HTERT RPE-1 (cell line): ENCODE results near the gene TMTC2.

Experiments used
- in situ Hi-C: fragments of 300-500 bp; cut with MboI; formaldehyde crosslinking; loops from 4 replicates; pipeline ENCODE4 v1.14.3; 2020; ENCODE audit warnings: low sequenced_read_pairs

TMTC2 gene

GRCh38 chr12:83121897-83122622 is 435.4 kb downstream of the TMTC2 start:
- in situ Hi-C loops, result no loop called here

- in situ Hi-C loops, result no loop called here
Measured at GRCh38 chr12:83122623-83122934, 435.9 kb downstream of the TMTC2 start.

- in situ Hi-C loops, result no loop called here
Measured at GRCh38 chr12:83123039-83123438, 436.3 kb downstream of the TMTC2 start.

DNA sequence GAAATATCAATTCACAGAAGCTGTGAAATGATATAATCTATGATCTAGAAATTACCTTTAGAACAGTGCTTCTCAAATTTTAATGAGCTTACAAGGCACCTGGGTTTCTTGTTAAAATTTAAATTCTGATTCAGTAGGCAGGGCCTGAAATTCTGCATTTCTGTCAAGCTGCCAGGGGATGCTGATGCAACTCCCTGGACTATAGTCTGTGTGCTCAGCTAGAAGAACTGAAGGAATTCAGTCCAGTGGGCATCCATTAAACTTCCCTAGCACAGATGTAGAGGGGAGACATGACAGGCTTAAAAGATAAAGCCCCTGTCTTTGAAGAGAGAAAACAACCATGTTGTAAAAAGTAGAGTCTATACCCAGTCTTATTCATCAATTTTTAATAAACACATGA is 441.8 kb downstream of the TMTC2 start:
- in situ Hi-C loops, result no loop called here

- in situ Hi-C loops, result no loop called here
Measured at GRCh38 chr12:83130178-83130577, 443.5 kb downstream of the TMTC2 start.

- in situ Hi-C loops, result no loop called here
Measured at GRCh38 chr12:83132360-83132759, 445.7 kb downstream of the TMTC2 start.

GRCh38 chr12:83136411-83136810 is 449.7 kb downstream of the TMTC2 start:
- in situ Hi-C loops, result no loop called here

DNA sequence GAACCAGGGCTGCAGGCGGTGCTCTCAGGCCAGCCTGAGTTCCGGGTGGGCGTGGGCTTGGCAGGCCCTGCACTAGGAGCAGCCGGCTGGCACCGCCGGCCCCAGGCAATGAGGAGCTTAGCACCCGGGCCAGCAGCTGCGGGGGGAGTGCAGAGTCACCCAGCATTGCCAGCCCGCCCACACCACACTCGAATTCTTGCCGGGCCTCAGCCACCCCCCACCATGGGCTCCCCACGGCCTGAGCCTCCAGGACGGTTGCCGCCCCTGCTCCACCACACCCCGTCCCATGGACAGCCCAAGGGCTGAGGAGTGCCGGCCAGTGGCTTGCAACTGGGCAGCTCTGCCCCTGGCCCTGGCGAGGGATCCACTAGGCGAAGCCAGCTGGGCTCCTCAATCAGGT is 453.4 kb downstream of the TMTC2 start:
- in situ Hi-C loops, result no loop called here

- in situ Hi-C loops, result no loop called here
Measured at GRCh38 chr12:83141460-83141994, 454.8 kb downstream of the TMTC2 start.

- in situ Hi-C loops, result no loop called here
Measured at GRCh38 chr12:83142914-83143313, 456.2 kb downstream of the TMTC2 start.

- in situ Hi-C loops, result no loop called here
Measured at GRCh38 chr12:83143950-83144349, 457.2 kb downstream of the TMTC2 start.

DNA sequence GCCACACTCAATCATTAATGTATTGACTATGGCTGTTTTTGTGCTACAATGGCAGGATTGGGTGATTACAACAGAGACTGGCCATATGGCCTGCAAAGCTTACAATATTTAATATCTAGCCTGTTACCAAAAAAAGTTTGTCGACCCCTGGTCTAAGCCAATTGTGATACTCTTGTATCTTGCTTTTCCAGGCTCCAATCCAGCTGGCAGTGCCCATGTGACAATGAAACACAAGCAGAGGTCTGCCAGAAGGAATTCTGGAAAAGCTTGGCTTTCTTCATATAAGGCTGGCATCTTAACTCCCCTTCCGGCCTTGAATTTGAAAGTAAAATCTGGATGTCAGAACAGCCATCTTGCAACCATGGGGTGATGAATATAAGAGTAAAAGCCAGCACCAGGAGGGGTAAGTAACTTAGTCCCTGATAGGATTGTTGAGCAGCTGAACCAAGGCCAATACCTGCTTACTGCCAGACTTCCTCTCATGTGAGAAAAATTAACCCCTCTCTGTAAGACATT is 458.7 kb downstream of the TMTC2 start:
- in situ Hi-C loops, result no loop called here

DNA sequence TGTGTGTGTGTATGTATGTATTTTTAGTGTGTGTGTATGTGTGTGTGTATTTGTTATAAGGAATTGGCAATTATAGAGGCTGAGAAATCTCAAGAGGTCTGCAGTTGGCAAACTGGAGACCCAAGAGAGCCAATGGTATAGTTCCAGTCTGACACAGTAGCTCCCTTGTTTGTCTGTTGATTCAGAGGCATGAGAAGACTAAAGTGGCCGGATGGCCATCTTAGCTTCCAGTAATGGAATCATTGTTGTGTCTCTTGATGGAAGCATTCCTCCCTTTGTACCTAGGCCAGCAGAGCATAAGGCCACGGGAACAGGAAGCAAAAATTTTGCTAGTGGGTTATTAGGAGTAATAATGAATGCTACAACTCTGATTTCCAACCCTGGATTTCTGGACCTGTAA is 460.6 kb downstream of the TMTC2 start:
- in situ Hi-C loops, result no loop called here

- in situ Hi-C loops, result no loop called here
Measured at GRCh38 chr12:83149987-83150386, 463.3 kb downstream of the TMTC2 start.

DNA sequence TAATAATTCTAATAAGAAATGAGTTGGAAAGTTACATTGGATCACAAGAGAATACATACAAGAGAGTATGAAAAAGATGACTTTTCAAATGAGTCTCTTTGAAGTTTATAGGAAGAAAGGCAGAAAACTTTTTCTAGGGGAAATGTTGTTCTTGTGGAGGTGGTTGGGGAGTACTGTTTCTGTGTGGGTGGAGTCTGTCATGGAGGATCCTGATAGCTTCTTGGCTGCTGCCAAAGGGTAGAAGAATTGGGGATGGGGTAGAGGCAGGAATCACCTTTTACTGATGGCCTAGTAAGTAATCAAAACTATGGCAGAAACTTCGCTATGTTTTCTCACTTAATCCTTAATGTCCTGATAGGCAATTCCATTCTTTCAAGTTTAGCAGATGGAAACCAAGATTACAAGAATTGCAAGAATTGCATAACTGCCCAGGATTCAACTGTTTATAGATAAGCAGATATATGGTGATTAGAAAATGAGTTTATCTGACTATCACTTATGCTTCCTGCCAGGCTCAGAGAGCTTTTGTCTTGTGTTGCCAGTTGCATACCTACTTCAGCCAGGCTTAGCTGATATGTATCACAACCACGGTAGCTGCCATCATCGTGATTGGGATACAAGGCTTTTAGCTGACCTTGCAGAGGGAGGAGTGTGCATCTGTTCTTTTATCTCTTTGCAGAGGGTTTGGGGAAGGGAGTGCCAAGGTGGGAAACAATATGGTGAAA is 463.9 kb downstream of the TMTC2 start:
- in situ Hi-C loops, result no loop called here

DNA sequence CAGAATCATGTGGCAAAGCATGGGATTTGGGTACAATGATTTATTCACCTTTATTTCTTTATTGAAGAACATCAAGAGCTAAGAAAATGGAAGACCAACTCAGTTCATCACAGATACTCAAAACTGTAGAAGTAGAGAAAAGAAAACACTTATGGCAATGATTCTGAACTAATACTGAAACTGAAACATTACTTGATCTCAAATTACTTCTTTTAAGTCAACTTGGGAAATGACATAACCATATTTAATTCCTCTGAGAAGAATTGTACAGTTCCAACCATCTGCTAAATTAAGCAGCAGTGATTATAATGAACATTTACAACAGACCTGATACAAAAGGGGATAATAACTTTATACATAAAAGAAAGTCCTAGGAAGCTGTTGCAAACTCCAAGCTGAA is 466.5 kb downstream of the TMTC2 start:
- in situ Hi-C loops, result no loop called here

DNA sequence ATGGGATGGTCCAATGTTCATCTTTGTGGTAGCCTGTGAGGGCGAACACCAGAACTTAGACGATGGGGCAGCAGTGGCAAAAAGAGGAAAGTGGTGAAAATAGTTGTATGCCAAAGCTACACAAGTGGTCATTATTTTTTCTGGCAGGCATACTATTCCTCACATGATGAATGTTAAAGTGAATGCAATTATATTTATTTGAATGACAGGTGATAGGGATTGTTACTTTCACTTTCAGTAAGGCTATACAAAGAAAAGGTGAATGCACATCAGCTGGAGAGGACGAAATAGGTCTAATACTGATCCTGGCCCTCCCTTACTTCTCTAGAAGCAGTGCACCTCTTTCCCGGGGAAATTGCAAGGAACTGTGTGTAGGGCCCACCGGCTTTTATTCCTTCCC is 470.1 kb downstream of the TMTC2 start:
- in situ Hi-C loops, result no loop called here

DNA sequence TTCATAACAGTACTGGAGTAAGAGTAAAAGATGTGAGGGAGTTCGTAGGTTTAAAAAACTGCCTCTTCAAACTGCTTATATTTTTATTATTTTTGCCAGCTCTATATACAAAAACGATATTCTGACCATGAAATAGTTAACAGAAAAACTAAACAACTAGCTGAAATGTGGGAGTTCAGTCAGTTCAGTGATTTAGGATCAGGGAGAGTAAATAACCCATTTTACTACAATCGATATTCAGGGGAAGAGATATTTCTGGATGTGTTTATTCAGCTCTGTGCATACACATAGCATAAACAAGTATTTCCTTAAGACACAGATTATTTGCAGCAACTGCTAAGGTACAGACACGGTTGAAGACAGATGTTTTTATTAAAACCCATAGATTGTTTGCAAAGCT is 470.9 kb downstream of the TMTC2 start:
- in situ Hi-C loops, result no loop called here

DNA sequence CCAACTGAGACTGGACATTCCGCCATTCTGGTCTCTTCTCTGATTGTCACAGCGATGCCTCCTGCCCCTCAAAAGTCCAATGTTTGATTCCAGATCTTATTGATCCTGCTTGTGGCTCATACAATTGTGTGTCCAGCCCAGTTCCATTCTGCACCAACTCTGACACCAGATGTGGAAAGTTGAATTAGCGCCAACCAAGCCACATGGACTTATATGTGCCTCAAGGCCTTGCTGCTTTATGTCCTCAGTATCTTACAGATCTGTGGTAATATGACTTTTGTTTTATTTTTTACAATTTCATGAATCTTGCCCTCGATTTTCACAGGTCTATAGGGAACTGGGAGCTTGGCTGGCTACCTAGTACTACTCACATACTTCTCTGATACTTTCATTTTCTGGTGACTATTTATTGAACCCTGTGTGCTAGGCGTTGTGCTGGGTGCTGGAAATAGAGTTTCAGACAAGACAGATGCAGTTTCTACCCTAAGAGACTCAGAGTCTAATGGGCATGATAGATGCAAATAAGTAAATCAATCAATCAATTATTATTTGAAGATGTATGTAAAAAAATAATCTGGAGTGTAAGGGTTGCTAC is 472.0 kb downstream of the TMTC2 start:
- in situ Hi-C loops, result no loop called here

- in situ Hi-C loops, result no loop called here
Measured at GRCh38 chr12:83161456-83161855, 474.8 kb downstream of the TMTC2 start.

DNA sequence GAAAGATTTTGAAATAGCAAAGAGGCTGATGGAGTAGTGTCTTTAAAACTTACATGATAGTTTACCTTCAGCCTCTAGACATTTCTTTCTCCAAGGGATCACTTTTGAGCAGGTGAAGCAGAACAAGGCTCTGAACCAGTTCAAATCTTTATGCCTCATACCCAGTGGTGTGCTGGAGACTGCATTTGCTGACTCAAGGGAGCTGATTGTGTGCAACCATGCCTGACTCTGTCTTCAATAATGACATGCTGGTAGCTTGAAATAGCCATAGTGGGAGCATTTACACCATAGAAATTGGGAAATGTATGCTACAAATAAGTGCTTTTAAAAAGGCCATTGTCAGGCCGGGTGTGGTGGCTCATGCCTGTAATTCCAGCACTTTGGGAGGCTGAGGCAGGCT is 482.0 kb downstream of the TMTC2 start:
- in situ Hi-C loops, result no loop called here

- in situ Hi-C loops, result no loop called here
Measured at GRCh38 chr12:83172441-83172840, 485.7 kb downstream of the TMTC2 start.
